ENCODE results near the gene TRABD2B.

GRCh38 chr1:47895279-47896125, 101.7 kb downstream of the TRABD2B start:
- TF ChIP-seq PBX3 (CRISPR knock-in tag; IDR thresholded peaks at IDR 0.05; ENCODE audit: borderline replicate concordance) (no peak), ZXDC (CRISPR knock-in tag; IDR thresholded peaks at IDR 0.05) (no peak), CBFB (CRISPR knock-in tag; IDR thresholded peaks at IDR 0.05) (no peak), GTF3A (CRISPR knock-in tag; conservative IDR thresholded peaks at IDR 0.05) (no peak), SUZ12 (IDR thresholded peaks at IDR 0.05; ENCODE audit: low read depth, low read length) (no peak), KLF13 (CRISPR knock-in tag; IDR thresholded peaks at IDR 0.05) (no peak)
- TF ChIP-seq, protein P1, sequence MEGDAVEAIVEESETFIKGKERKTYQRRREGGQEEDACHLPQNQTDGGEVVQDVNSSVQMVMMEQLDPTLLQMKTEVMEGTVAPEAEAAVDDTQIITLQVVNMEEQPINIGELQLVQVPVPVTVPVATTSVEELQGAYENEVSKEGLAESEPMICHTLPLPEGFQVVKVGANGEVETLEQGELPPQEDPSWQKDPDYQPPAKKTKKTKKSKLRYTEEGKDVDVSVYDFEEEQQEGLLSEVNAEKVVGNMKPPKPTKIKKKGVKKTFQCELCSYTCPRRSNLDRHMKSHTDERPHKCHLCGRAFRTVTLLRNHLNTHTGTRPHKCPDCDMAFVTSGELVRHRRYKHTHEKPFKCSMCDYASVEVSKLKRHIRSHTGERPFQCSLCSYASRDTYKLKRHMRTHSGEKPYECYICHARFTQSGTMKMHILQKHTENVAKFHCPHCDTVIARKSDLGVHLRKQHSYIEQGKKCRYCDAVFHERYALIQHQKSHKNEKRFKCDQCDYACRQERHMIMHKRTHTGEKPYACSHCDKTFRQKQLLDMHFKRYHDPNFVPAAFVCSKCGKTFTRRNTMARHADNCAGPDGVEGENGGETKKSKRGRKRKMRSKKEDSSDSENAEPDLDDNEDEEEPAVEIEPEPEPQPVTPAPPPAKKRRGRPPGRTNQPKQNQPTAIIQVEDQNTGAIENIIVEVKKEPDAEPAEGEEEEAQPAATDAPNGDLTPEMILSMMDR (CRISPR knock-in tag; IDR thresholded peaks at IDR 0.05), result no peak
